Esophagus muscularis mucosa (tissue), 4 donors: ENCODE measurements around the gene ILF3. TPM values are rescaled to one million over a fixed set of nuclear protein-coding genes. Genes with fewer than 3 reads are reported as not detected.

ENCODE experiments used
- DNase-seq: peaks from one replicate; pipeline ENCODE4 v3.0.0-alpha.2; 2017; ENCODE audit errors: extremely low spot score
- H3K27ac ChIP-seq, 4 donors: fragments of 200-600 bp; sonication (generic); replicated peaks in 1 of 4; 1 replicate in 3 of 4; 2 replicates in 1 of 4; pipeline ENCODE4 v1.5.1; 2016 to 2019; ENCODE audit warnings: mild to moderate bottlenecking in 1 of 4
- H3K27me3 ChIP-seq, 4 donors: fragments of 200-600 bp; sonication (generic); one replicate each; pipeline versions ENCODE4 v1.5.1 to v1.6.0; 2016 to 2019
- H3K36me3 ChIP-seq, 4 donors: fragments of 200-600 bp; sonication (generic); one replicate each; pipeline ENCODE4 v1.5.1; 2016 to 2019
- H3K4me1 ChIP-seq, 4 donors: fragments of 200-600 bp; sonication (generic); one replicate each; pipeline ENCODE4 v1.5.1; 2016 to 2019
- H3K4me3 ChIP-seq, 4 donors: fragments of 200-600 bp; sonication (generic); 1 replicate in 2 of 4; 2 replicates in 2 of 4; pipeline ENCODE4 v1.5.1; 2016 to 2019; ENCODE audit warnings: mild to moderate bottlenecking in 4 of 4, moderate library complexity in 1 of 4
- H3K9me3 ChIP-seq, 4 donors: fragments of 200-600 bp; sonication (generic); 1 replicate in 3 of 4; 2 replicates in 1 of 4; pipeline ENCODE4 v1.5.1; 2016 to 2019
- CTCF ChIP-seq, 3 experiments: fragments of 200-600 bp in 2 of 3; fragments of 450-650 bp in 1 of 3; sonication (generic) in 2 of 3; IDR thresholded peaks; one replicate each; pipeline ENCODE4 v1.5.1; 2017 to 2019; ENCODE audit warnings: antibody characterized with exemption in 3 of 3, mild to moderate bottlenecking in 2 of 3, moderate library complexity in 1 of 3
- EP300 ChIP-seq: sonication (generic); formaldehyde crosslinking; IDR thresholded peaks from one replicate; pipeline ENCODE4 v1.6.1; 2017; ENCODE audit warnings: antibody characterized with exemption
- POLR2A ChIP-seq: fragments of 450-650 bp; IDR thresholded peaks from one replicate; pipeline ENCODE4 v1.6.1; 2017; ENCODE audit warnings: antibody characterized with exemption, moderate library complexity, mild to moderate bottlenecking, low read depth
- POLR2AphosphoS5 ChIP-seq, 2 donors: sonication (generic); formaldehyde crosslinking; IDR thresholded peaks; one replicate each; pipeline ENCODE4 v1.6.1; 2017; ENCODE audit warnings: antibody characterized with exemption in 2 of 2
- WGBS: methylation state at CpG from one replicate; pipeline ENCODE4 v1.1.5; 2018; 5-methylcytosine and 5-hydroxymethylcytosine counted together
- intact Hi-C: fragments of 100-400 bp; cut with DNase I; formaldehyde crosslinking; loops from one replicate; pipeline ENCODE4 v1.15.1; 2023
- total RNA-seq, 4 donors: library from RNA; depleted of rRNA; stranded (reverse); fragments of >200 nt; gene quantifications; one replicate each; pipeline versions ENCODE4 v1.1.0 to v1.2.1, GENCODE V29; 2016

ILF3 gene
- total RNA-seq, 4 donors from 2014 or later, result 79.2 to 127 (median 102) TPM

- Histone ChIP-seq H3K9me3 (no peaks in the 10 kb centered on the region), H3K4me3 (no peak overlapping the region), H3K27me3 (no peaks in the 10 kb centered on the region), H3K36me3 (peaks cover 67 to 100% (median 99%) of the 10 kb centered on the region in 4 donors), H3K27ac (no peak overlapping the region), H3K4me1 (peaks cover 7 to 14% (median 10%) of the 10 kb centered on the region in 4 donors)
- TF ChIP-seq POLR2AphosphoS5 (IDR thresholded peaks at IDR 0.05), result no peak
- TF ChIP-seq POLR2A, result no peak
- 87% methylated on average over 19 of the region's 25 CpGs for WGBS
- no peak for DNase-seq
- intact Hi-C loops, result no loop called here
Observed at GRCh38 chr19:10687518-10688288, 33.6 kb downstream of the ILF3 start.

GRCh38 chr19:10688545-10689280 lies 34.6 kb downstream of the ILF3 start:
- H3K27ac ChIP-seq, result no peak overlapping the region
- no peak overlapping the region for H3K4me3 ChIP-seq
- DNase-seq, result no peak
- H3K9me3 ChIP-seq, result no peaks in the 10 kb centered on the region
- no peak for TF ChIP-seq POLR2AphosphoS5 (IDR thresholded peaks at IDR 0.05)
- no peak for TF ChIP-seq CTCF (IDR thresholded peaks at IDR 0.05)
- no peak for TF ChIP-seq POLR2A
- no peaks in the 10 kb centered on the region for H3K27me3 ChIP-seq
- WGBS, result 80% methylated on average over 3 of the region's 27 CpGs
- intact Hi-C loops, result no loop called here
- H3K4me1 ChIP-seq, result peaks cover 7 to 14% (median 10%) of the 10 kb centered on the region in 4 donors
- peaks cover 56 to 97% (median 89%) of the 10 kb centered on the region in 4 donors for H3K36me3 ChIP-seq

DNA sequence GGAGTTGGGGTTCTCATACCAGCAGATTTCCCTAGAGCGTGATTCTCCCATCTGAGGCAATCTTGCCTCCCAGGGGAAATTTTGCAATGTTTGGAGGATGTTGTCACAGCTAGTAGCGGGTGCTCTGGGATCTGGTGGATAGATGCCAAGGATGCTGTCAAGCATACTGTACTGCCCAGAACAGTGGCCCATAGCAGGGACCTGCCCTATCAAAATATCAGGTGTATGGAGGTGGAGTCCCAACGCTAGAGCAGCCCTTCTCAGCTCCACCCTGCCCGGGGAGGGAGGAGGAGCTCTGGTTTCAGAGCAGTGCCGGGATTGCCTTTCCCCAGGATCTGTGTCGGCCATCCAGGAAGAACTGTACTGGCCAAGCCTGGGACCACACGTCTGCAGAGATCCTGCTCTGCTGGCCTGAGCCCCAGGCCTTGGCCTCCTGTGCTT lies 36.2 kb downstream of the ILF3 start:
- peaks cover 44 to 80% (median 73%) of the 10 kb centered on the region in 4 donors for H3K36me3 ChIP-seq
- no peak for DNase-seq
- no peak for TF ChIP-seq POLR2A
- TF ChIP-seq POLR2AphosphoS5 (IDR thresholded peaks at IDR 0.05), result no peak
- no peak for TF ChIP-seq EP300
- TF ChIP-seq CTCF (IDR thresholded peaks at IDR 0.05), result no peak
- intact Hi-C loops, result no loop called here
- 46% methylated on average over 6 of the region's 7 CpGs for WGBS
- H3K9me3 ChIP-seq, result no peaks in the 10 kb centered on the region
- H3K4me3 ChIP-seq, result no peak overlapping the region
- no peaks in the 10 kb centered on the region for H3K27me3 ChIP-seq
- peaks cover 14 to 17% (median 16%) of the 10 kb centered on the region in 4 donors for H3K4me1 ChIP-seq
- peak overlapping the region in 1 of 4 donors; percentile 21 for H3K27ac ChIP-seq

DNA sequence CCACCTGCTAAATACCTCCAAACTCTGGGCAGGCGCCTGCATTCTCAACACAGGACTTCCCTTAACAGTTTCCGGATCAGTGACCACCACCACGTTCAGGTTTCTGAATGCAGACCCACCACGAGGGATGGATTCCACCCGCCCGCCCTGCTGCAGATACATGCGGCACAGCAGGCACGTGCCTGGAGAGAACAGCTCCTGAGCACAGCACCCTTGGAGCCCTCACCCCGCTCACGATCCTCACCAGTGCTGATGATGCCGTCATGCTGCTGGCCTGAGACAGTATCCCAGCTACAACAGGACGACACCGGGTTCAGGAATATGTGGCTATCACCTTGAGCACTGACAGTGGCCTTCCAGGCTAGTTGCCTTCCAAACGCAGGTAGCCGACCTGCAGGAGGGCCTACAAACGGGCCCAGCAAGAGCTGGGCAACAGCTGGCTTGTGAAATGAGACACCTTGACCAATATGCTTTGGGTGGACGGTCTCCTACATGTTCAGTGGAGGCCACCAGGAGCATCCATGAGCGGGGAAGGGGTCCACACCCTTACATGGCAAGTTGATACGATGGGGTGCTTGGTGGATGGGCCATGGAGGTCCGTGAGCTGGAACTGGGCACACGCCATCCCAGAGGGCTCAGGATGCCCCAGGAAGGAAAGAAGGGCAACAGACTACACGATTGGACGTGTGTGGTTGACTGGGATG lies 37.2 kb downstream of the ILF3 start:
- H3K4me1 ChIP-seq, result peaks cover 21 to 26% (median 24%) of the 10 kb centered on the region in 4 donors
- WGBS, result 80% methylated on average over 8 of the region's 23 CpGs
- no peak for DNase-seq
- TF ChIP-seq CTCF (IDR thresholded peaks at IDR 0.05) (no peak), POLR2A (no peak), EP300 (no peak), POLR2AphosphoS5 (IDR thresholded peaks at IDR 0.05) (no peak)
- H3K9me3 ChIP-seq, result no peaks in the 10 kb centered on the region
- no peak overlapping the region for H3K27ac ChIP-seq
- intact Hi-C loops, result no loop called here
- no peak overlapping the region for H3K4me3 ChIP-seq
- peaks cover 44 to 70% (median 64%) of the 10 kb centered on the region in 4 donors for H3K36me3 ChIP-seq
- H3K27me3 ChIP-seq, result no peaks in the 10 kb centered on the region
